HG02973 (cell line): ENCODE results near the gene PIGN.

Experiments
- ATAC-seq: cut with Tn5 transposase; IDR thresholded peaks from one replicate; pipeline ENCODE4 v1.9.1; 2021; ENCODE audit warnings: moderate library complexity; ENCODE audit not compliant: unreplicated experiment

Gene PIGN

GRCh38 chr18:62122330-62122729 is 64.5 kb downstream of the PIGN start:
- ATAC-seq, result no peak

GRCh38 chr18:62119884-62120283 is 67.0 kb downstream of the PIGN start:
- ATAC-seq, result no peak

- no peak for ATAC-seq
Observed at GRCh38 chr18:62118328-62118727, 68.5 kb downstream of the PIGN start.

- no peak for ATAC-seq
Observed at GRCh38 chr18:62109676-62110075, 77.2 kb downstream of the PIGN start.

- no peak for ATAC-seq
Observed at GRCh38 chr18:62107881-62108280, 79.0 kb downstream of the PIGN start.

GRCh38 chr18:62106271-62106670 is 80.6 kb downstream of the PIGN start:
- no peak for ATAC-seq

- no peak for ATAC-seq
Observed at GRCh38 chr18:62105376-62105775, 81.5 kb downstream of the PIGN start.

GRCh38 chr18:62102221-62102620 is 84.6 kb downstream of the PIGN start:
- peak; percentile 48 for ATAC-seq

GRCh38 chr18:62101321-62101721 is 85.5 kb downstream of the PIGN start:
- no peak for ATAC-seq

- no peak for ATAC-seq
Observed at GRCh38 chr18:62098960-62099359, 87.9 kb downstream of the PIGN start.

- ATAC-seq, result no peak
Observed at GRCh38 chr18:62097698-62098097, 89.2 kb downstream of the PIGN start.

- ATAC-seq, result no peak
Observed at GRCh38 chr18:62091487-62092120, 95.3 kb downstream of the PIGN start.

GRCh38 chr18:62089174-62089573 is 97.7 kb downstream of the PIGN start:
- no peak for ATAC-seq

- no peak for ATAC-seq
Observed at GRCh38 chr18:62088156-62088555, 98.7 kb downstream of the PIGN start.

- ATAC-seq, result no peak
Observed at GRCh38 chr18:62085756-62086155, 101.1 kb downstream of the PIGN start.

- no peak for ATAC-seq
Observed at GRCh38 chr18:62081761-62082294, 105.0 kb downstream of the PIGN start.

GRCh38 chr18:62081248-62081647 is 105.6 kb downstream of the PIGN start:
- ATAC-seq, result no peak

- ATAC-seq, result no peak
Observed at GRCh38 chr18:62080172-62080900, 106.5 kb downstream of the PIGN start.

- ATAC-seq, result no peak
Observed at GRCh38 chr18:62073461-62074281, 113.2 kb downstream of the PIGN start.

- ATAC-seq, result no peak
Observed at GRCh38 chr18:62072370-62072769, 114.5 kb downstream of the PIGN start.

GRCh38 chr18:62071071-62071470 is 115.8 kb downstream of the PIGN start:
- ATAC-seq, result no peak

- no peak for ATAC-seq
Observed at GRCh38 chr18:62070302-62070701, 116.6 kb downstream of the PIGN start.
